Vagina (tissue), 2 donors: ENCODE measurements around the gene PRDM16.

Experiments
- POLR2A ChIP-seq, 2 donors: fragments of 450-650 bp; IDR thresholded peaks; one replicate each; pipeline ENCODE4 v1.6.1; 2017; ENCODE audit warnings: antibody characterized with exemption in 2 of 2, mild to moderate bottlenecking in 2 of 2, moderate library complexity in 2 of 2
- POLR2AphosphoS5 ChIP-seq, 2 donors: sonication (generic); formaldehyde crosslinking; IDR thresholded peaks; one replicate each; pipeline ENCODE4 v1.9.0; 2017; ENCODE audit warnings: antibody characterized with exemption in 2 of 2, mild to moderate bottlenecking in 2 of 2, low read depth in 1 of 2; ENCODE audit not compliant: insufficient read depth in 1 of 2
- TF ChIP-seq, protein P1 (sequence below), 3 experiments: fragments of 450-650 bp in 2 of 3; fragments of 200-600 bp in 1 of 3; sonication (generic) in 1 of 3; IDR thresholded peaks; one replicate each; pipeline ENCODE4 v1.5.1; 2017 to 2019; ENCODE audit warnings: antibody characterized with exemption in 3 of 3, mild to moderate bottlenecking in 2 of 3, moderate library complexity in 2 of 3

DNA sequence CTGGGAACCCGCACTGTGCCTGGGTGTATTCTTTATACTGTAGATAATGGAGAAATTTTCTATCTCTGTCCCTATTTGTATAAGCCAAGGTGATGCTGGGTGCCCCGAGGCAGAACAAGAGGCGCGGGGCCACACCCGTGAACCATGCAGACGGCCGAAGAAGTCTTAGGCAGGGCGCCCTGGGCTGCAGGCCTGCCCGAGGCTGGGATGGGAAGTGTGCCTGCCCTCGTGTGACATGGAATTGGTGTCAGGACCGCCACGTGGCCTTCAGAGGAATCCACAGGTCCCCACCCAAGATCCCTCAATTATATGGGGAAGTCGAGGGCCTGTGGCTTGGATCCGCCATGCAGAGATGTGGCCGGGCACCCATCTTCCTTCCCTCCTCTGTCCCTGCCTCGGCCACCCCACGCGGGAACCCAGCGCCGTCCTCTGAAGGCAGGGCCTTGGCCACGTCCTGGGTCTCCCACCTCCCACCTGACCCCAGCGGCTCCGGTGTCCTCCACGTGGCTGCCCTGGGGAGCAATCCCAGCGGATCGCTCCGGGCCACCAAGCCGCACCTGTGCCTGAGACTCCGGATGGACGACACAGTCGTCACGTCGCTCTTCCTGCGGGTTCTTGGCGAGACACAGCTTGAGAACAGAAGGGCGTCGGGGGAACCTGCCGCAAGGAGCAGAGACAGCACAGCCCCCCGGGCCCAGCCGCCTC is 365.6 kb downstream of the PRDM16 start:
- TF ChIP-seq, protein P1, sequence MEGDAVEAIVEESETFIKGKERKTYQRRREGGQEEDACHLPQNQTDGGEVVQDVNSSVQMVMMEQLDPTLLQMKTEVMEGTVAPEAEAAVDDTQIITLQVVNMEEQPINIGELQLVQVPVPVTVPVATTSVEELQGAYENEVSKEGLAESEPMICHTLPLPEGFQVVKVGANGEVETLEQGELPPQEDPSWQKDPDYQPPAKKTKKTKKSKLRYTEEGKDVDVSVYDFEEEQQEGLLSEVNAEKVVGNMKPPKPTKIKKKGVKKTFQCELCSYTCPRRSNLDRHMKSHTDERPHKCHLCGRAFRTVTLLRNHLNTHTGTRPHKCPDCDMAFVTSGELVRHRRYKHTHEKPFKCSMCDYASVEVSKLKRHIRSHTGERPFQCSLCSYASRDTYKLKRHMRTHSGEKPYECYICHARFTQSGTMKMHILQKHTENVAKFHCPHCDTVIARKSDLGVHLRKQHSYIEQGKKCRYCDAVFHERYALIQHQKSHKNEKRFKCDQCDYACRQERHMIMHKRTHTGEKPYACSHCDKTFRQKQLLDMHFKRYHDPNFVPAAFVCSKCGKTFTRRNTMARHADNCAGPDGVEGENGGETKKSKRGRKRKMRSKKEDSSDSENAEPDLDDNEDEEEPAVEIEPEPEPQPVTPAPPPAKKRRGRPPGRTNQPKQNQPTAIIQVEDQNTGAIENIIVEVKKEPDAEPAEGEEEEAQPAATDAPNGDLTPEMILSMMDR (IDR thresholded peaks at IDR 0.05) = no peak
- TF ChIP-seq POLR2AphosphoS5 (IDR thresholded peaks at IDR 0.05; ENCODE audit: insufficient read depth in 1 of 2, low read depth in 1 of 2) = no peak
- TF ChIP-seq POLR2A (IDR thresholded peaks at IDR 0.05) = no peak
